NCI-H1694 (cell line): ENCODE data around the gene ISLR2.
"Not testable (repeated sequence)": the region's sequence is repeated elsewhere in the genome, so short reads cannot be mapped to it uniquely, and the experiment has no call there.

ENCODE experiments used
- DNase-seq: peaks from one replicate; lab custom pipeline; 2025; lab: John Stamatoyannopoulos, UW

The ISLR2 gene

DNA sequence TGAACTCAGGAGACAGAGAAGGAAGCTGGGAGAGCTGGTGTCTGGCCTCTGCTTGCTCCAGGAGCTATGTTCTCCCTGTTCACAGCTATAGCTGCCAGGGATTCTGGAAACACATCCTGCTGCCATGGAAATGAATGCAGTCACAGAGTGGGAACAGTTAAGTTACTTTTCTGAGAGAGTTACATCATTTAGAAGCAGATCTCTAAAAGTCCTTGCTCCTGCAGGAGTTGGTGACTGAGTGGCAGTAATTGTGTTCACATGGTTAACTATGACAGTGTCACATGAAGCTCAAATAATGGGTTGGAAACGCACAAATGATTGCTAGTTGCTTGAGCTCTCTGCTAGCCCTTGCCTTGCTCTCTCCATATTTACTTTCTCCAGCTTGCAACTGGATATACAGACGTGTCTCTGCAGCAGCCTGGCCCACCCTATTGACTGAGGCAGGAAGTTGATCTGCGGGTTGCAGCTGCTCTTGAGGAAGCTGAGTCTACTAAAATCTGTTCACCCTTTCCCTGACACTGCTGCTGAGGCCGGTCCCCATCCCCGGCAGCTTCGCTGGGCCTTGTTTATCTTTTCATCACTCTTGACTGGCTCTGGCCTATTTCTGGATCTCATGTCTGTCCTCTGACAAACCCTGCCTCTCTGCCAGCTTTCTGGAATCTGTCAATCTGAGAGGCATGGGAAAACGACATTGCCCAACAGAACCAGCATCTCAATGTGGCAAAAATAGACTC lies 26.5 kb downstream of the ISLR2 start:
- DNase-seq, result peak; percentile 33

DNA sequence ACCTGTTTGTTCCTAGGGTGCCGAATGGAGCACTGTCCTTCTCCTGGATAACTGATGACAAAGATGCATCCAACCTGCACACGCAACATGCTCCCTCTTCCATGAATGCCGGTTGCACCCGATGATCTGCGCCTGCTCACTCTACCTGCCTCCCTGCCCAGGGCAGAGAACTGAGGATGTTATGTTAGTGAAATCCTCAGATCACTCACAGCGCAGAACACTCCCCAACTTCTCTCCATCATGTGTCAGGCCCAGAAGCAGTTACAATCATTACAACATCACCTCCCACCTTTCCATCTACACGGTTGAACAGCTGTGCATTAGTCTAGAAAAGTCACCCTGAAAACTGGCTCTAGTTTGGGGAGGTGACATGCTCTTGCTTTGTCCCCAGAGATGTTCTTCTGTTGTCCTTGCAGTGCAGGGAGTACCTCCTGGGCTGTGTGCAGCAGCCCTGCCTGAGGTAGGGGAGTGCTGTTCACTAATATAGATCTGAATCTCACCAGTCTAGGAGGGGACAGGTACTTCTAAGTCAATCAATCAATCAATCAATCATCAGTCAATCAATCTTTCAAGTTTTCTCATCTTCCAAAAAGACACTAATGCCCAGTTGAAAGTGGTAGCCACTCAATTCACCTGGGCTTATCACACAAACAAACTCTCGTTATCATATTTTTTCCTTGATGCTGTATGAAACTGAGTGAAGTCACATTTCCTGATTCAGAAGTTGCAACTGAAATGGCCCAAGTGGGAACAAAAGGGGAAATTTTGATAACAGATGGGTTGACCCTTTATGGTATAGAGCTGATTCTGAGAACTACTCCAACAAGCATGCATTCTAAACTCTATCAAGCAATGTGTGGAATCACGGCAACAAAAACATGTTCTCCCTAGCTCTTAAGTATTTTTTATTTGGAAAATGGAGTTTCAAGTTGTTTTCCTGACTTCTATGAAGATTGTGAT lies 27.8 kb downstream of the ISLR2 start:
- DNase-seq, result no peak

DNA sequence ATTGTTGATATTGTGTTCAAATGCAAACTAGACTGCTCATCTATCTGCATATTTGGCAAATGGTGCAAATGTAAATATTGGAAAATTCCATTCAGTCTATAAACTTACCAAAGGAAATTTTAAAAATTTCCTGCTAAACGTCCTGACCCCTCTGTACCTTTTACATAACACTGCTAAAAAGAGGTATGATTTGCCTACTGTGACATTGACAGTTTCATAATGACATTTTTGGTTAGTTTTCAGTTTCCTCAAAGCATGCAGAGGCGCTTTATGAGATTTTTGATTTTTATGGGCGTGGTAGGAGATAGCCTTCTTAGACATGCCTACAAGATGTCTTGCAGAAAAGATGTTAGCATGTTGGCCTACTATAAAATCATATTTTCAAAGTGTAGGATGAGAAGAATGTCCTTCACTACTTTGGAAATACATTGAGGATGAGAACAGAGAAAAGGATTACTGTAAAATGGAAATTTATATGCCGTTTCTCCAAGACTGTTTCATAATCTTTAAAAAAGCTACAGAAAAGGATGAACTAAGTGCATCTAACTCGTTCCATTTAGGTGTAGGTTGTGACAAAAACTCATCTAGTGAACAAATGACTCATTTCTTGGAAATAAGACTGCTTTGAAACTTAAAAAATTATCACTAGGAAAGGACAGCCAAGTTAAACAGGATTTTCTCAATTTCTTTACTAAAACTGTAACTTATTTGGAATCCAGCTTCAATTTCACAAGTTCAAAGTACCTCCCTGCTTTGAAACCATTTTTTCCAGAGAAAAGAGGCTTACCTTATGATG lies 28.7 kb downstream of the ISLR2 start:
- no peak for DNase-seq

DNA sequence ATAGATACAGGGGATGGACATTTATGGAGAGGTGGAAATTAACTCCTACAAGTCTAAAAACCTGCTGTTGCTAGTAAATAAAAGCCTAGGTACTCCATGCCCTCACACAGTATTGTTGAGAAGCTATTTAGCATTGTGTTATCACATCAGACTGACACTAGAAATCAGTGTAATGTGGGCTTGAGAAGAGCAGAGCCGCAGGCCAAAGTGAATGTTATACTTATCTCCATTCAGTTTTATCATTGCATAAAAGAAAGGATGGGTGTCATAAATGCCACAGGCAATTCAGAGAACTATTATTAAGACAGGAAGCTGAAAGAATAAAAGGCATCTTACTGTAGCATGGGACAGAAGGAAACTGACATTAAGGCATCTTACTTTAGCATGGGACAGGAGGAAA lies 29.4 kb downstream of the ISLR2 start:
- no peak for DNase-seq

DNA sequence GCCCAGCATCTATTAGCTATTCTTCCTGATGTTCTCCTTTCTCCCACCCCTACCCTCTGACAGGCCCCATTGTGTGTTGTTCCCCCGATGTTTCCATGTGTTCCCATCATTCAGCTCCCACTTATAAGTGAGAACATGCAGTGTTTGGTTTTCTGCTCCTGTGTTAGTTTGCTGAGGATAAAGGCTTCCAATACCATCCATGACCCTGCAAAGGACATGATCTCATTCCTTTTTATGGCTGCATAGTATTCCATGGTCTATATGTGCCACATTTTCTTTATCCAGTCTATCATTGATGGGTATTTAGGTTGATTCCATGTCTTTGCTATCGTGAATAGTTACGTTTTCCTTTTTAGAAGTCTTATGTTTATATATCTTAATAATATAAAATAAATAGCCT lies 30.0 kb downstream of the ISLR2 start:
- DNase-seq, result not testable (repeated sequence)

DNA sequence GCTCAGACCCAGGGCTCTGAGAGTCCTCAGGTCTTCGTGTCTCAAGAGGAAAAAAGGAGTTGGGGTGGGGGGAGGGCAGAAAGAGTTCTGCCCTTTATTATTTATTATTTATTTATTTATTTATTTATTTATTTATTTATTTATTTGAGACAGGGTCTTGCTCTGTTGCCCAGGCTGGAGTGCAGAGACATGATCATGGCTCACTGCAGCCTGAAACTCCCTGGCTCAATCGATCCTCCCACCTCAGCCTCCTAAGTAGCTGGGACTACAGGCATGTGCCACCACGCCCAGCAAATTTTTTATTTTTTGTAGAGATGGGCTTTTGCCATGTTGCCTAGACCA lies 31.8 kb downstream of the ISLR2 start:
- DNase-seq, result not testable (repeated sequence)

DNA sequence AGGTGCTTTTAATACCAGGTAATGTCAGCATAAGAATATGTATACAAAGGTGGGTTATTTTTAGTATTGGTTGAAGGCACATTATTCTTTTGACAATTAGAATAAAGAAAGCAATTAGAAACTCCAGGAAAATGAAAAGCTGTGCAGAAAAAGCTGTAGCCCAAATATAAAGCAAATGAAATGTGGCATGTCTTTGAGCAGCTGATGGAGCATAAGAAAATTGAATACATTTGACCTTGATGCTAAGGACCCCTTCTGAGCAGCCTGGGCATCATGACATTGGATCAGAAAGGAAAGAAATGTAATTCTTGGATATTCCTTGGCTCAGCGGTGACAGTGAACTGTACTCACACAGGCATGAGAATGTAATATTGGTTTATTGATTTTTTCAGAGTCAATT lies 35.1 kb downstream of the ISLR2 start:
- no peak for DNase-seq

DNA sequence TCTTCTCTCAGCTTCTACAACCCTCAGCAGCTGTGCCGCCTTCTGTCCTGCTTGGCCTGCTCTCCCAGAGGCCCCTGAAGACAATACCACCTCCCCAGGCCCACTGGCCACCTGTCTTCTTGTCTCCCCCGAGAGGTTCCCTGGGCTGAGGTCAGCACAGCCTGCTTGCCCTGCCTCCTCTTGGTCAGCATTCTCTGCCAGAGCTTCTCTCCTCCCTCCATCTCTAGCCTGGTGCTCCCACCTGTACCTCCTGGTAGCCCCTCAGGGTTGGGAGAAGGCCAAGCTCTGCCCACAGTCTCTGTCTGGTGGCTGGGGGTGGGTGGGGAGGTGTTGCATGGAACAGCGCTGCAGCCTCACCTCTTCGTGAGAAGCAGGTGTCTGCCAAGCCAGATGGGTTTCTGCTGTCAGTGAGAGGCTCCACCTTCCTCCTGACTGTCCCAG lies 37.5 kb downstream of the ISLR2 start:
- no peak for DNase-seq

DNA sequence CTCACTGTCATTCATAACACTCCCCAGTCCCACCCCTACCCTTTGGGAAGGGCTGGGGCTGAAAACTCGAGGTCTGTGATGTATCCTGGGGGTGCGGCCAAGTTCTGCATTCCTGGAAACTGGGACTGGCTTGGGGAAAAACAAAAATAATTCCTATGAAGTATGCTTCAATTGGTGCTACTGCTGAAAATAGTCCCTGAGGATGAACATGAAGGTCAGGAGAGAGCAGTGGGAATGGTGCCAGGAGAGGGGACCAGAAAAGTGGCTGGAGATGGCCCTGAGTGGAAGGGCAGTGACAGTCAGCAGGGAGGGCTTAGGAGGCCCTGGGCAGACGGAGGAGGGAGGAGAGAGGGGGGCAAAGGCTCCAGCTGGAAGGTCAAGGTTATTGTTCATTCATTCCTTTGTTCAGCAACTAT lies 38.3 kb downstream of the ISLR2 start:
- DNase-seq, result no peak

DNA sequence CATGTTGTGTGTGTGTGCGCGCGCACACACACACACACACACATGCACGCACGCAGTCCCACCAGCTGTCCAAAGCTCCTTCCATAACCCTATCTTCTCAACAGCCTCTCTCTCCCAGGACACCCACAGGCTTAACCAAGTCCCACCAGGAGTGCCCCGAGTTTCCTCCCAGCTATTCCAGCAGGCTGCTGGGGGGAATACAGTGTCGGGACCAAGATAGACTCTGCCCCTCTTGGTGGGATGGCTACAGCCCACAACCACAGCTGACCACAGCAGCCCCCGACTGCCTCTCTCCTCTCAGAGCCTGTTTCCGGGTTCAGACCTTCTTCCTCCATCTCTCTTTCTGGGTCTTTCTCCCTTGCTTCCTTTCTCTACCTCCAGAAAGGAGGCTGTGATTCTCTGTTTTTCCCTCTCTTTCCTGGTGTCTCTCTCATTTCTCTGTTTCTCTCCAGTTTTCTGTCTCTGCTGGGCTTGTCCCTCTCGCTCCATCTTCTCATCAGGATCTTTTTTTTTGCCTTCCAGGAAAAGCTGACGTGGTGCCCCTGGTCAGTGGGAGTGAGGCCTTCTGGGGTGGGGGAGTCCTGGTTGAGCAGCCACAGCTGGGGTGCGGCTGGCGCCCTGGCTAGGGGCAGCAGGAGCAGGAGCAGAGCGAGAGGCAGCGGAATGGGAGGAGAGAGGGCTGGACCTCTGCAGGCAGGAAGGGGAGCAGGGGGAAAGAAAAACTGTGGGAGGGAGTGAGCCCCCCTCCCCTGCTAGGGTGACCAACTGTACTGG lies 39.9 kb downstream of the ISLR2 start:
- no peak for DNase-seq

DNA sequence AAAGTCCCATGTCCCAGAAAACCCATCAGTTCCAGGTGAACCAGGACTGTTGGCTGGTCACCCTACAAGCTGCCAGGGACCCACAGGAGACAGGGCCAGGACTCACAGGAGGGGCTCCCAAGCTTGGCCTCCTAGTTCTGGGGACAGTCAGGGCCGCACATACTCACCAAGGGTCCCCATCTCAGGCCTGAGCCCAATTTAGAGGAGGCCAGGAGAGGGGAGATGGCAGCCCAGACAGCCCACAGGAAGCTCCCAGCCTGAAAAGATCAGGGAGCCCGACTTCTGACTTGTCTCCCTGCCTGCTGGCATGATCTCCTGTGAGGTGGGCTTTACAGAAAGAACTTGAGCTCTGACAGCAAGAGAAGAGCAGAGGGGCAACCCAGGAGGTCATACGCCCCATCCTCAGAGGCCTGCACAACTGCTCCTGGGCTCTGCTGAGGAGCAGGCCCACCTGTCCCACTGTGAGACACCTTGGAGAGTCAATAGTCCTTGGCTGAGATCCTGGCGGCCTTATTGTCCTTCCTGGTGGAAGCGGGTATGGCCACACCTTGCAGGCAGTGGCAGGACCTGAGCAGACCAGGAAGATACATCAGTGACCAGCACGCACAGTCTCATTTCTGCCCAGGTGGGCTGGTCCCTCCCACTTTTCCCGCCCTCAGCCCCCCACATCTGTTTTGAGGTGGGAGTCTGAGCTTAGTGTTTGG lies 40.6 kb downstream of the ISLR2 start:
- no peak for DNase-seq

DNA sequence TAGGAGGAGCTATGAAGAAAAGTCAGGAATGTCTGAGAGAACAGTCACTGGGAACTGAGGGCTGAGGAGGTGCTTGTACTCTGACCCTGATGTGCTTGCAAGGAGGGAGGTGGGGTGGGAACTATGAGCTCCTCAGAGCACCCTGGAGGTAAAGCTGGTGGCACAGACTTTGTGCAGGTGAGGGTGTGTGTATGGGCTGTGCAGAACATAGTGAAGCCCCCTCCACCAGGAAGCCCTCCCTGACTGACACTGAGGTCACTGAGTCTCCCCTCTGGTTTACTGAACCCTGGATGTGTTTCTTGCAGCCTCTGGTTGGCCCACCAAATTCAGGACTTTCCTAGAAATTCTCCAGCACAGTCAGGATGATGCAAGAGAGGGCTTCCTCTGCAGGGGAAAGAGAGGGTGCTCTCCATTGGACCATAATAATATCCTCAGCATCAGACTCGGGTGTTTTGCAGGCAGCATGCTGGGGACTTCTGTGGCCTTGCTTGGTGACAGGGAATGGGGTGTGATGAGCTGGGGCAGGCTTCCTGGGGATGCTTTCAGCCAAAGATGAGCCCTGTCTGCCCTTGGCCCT lies 41.7 kb downstream of the ISLR2 start:
- no peak for DNase-seq

DNA sequence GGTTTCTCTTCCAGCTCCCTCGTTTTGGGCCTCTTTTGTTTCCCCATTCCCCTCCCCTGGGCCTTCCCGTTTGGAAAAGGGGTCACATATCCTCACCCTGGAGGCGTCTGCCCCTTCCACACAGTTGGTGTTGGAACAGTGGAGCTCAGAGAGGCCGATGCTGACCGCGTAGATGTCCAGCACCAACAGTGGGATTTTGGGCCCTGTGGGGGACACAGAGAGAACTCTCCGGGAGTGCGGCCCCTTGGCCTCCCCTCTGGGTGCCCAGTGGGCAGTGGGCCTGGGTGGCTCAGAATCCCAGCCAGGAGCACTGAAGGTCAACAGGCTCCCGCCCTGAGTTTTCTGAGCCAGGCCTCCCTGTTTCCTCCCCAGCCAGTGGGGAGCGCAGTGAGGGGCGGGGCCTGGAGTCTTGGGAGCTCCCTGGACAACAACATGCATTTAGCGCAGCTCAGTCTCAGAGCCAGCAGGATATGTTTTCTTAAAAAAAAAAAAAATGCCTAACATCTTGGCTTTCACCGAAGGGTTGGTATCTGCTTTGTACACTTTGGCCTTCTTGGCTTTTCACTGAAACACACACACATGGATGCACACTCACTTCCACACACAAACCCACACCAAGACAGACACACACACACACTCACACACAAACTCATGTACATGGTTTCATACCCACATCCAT lies 42.5 kb downstream of the ISLR2 start:
- no peak for DNase-seq

DNA sequence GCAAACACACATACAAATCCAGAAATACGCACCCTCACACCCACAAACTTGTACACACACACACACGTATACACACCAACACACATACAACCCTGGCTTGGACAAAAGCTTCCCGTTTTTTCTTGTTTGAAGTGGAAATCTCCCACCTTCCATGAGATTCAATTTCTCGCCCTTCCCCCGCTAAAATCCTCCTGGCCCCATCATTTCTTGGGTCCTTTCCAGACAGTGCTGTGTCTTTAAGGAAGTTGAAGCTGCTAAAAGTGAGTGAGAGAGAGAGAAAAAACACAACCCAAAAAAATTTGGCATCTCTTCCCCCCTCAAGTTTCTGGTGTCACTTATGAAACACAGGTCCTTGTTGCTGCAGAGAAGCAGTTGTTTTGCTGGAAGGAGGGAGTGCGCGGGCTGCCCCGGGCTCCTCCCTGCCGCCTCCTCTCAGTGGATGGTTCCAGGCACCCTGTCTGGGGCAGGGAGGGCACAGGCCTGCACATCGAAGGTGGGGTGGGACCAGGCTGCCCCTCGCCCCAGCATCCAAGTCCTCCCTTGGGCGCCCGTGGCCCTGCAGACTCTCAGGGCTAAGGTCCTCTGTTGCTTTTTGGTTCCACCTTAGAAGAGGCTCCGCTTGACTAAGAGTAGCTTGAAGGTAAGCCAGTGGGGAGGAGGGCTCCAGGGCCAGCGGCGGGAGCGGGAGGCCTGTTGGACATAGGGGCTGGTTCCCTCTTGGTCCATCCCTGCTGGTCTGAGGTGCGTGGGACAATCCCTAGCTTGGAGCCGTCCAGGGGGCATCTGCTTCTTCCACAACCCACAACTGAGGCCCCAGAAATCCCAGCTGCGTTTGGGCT lies 43.2 kb downstream of the ISLR2 start, which contains the start of gene ISLR:
Gene ISLR (plus strand): TSS at position 331 of the 839 bp plus-strand sequence. CDS start 1,149 bp downstream, outside the sequence.
- DNase-seq, result no peak

DNA sequence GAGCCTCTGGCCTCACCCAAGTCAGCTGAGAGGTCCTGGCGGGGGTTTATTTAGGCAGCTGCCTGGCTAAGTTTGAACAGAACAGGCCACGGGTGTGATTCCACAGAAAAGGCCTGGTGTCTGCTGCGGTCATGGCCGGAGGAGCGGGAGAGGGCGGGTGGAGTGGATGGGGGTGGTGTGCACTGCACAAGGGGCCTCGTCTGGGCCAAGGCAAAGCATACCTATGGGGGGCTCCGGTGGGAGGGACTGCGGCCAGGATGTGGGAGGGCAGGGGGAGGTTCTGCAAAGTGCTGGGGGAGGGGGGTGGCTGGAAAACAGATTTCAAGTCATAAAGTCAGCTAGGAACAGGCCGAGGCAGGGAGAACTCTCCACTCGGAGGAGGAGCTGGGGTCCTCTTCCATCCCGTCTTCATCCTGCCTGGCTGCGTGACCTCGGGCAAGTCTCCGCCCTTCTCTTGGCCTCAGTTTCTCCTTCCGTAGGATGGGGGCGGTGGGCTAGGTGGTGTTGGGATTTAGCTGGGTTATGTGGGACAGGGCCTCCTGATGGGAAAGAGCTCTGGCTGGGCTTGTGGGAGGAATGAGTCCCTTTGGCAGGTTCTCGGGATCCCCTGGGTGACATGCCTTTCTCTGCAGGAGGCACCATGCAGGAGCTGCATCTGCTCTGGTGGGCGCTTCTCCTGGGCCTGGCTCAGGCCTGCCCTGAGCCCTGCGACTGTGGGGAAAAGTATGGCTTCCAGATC lies 44.0 kb downstream of the ISLR2 start:
- no peak for DNase-seq

DNA sequence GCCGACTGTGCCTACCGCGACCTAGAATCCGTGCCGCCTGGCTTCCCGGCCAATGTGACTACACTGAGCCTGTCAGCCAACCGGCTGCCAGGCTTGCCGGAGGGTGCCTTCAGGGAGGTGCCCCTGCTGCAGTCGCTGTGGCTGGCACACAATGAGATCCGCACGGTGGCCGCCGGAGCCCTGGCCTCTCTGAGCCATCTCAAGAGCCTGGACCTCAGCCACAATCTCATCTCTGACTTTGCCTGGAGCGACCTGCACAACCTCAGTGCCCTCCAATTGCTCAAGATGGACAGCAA lies 44.5 kb downstream of the ISLR2 start:
- no peak for DNase-seq

DNA sequence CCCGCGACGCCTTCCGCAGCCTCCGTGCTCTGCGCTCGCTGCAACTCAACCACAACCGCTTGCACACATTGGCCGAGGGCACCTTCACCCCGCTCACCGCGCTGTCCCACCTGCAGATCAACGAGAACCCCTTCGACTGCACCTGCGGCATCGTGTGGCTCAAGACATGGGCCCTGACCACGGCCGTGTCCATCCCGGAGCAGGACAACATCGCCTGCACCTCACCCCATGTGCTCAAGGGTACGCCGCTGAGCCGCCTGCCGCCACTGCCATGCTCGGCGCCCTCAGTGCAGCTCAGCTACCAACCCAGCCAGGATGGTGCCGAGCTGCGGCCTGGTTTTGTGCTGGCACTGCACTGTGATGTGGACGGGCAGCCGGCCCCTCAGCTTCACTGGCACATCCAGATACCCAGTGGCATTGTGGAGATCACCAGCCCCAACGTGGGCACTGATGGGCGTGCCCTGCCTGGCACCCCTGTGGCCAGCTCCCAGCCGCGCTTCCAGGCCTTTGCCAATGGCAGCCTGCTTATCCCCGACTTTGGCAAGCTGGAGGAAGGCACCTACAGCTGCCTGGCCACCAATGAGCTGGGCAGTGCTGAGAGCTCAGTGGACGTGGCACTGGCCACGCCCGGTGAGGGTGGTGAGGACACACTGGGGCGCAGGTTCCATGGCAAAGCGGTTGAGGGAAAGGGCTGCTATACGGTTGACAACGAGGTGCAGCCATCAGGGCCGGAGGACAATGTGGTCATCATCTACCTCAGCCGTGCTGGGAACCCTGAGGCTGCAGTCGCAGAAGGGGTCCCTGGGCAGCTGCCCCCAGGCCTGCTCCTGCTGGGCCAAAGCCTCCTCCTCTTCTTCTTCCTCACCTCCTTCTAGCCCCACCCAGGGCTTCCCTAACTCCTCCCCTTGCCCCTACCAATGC lies 45.1 kb downstream of the ISLR2 start:
- no peak for DNase-seq
